GM19099 (cell line): ENCODE measurements around the gene ZNF569.
A peak's percentile ranks its signal among the peaks of the same experiment; 100 is the strongest.

ENCODE experiments used
- POLR2A ChIP-seq: IDR thresholded peaks from 3 replicates; pipeline ENCODE4 v1.6.1; 2011; ENCODE audit warnings: low read depth; ENCODE audit not compliant: insufficient read length; ENCODE audit errors: extremely low read depth

ZNF569 gene

GRCh38 chr19:37452500-37453245, 14.6 kb downstream of the ZNF569 start:
- TF ChIP-seq POLR2A, result no peak

DNA sequence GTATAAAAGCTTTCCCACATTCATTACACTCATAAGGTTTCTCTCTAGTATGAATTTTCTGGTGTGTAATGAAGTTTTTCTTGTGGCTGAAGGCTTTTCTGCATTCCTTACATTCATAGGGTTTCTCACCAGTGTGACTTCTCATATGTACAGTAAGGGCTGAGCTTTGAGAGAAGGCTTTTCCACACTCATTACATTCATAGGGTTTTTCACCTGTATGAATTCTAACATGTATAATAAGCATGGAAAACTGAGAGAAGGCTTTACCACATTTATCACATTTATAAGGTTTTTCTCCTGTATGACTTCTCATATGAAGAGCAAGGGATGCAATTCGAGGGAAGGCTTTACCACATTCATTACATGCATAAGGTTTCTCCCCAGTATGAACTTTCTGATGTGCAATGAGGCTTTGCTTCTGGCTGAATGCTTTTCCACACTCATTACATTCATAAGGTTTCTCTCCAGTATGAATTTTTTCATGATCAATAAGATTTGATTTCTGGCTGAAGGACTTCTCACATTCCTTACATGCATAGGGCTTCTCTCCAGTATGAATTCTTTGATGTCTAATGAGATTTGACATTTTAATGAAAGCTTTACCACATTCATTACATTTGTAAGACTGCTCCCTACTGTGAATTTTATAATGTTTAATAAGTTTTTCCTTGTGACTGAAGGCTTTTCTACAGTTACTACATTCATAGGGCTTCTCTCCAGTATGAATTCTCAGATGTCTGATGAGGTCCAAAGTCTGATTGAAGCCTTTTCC, 53.7 kb downstream of the ZNF569 start:
- TF ChIP-seq POLR2A, result no peak

DNA sequence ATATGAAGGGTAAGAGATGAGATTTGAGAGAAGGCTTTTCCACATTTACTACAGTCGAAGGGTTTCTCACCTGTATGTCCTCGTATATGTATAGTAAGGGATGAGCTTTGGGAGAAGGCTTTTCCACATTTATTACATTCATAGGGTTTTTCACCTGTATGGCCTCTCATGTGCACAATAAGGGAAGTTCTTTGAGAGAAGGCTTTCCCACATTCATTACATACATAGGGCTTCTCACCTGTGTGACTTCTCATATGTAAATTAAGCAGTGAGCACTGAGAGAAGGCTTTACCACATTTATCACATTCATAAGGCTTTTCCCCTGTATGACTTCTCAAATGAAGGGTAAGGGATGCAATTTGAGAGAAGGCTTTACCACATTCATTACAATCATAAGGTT, 54.5 kb downstream of the ZNF569 start:
- TF ChIP-seq POLR2A, result no peak

DNA sequence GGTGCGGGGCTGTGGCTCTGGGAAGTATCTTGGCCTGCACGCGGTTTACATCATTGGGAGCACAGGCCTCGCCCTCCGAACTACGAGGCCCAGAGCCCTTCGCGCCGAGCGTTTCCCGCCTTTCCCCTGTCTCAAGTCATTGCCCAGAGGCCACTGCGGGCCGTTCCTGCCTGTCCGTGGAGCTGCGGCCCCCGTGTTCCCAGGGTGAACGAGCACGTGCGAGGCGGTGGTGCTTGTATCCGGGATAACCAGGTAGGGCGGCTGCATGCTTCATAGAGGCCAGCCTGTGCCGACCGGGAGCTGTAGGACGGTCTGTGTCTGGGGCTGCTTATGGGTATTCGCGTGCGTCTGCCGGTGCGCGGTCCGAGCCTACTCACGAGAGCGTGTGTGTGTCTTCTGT, 63.8 kb downstream of the ZNF569 start:
- TF ChIP-seq POLR2A, result no peak

- no peak for TF ChIP-seq POLR2A
Observed at GRCh38 chr19:37401078-37401477, 66.2 kb downstream of the ZNF569 start.

- no peak for TF ChIP-seq POLR2A
Observed at GRCh38 chr19:37389234-37389633, 78.0 kb downstream of the ZNF569 start.

- TF ChIP-seq POLR2A, result peak; percentile 87
Observed at GRCh38 chr19:37370880-37371661, 96.2 kb downstream of the ZNF569 start, which contains the start of gene ZNF527. Gene ZNF527, plus strand, starts transcription at chr19:37371099. Its CDS starts 3,100 bp downstream, at chr19:37374199.

DNA sequence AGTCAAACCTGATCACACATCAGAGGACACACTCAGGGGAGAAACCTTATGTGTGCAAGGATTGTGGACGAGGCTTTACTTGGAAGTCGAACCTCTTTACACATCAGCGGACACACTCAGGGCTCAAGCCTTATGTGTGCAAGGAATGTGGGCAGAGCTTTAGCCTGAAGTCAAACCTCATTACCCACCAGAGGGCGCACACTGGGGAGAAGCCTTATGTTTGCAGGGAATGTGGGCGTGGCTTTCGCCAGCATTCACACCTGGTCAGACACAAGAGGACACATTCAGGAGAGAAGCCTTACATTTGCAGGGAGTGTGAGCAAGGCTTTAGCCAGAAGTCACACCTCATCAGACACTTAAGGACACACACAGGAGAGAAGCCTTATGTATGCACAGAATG, 104.5 kb downstream of the ZNF569 start:
- no peak for TF ChIP-seq POLR2A

GRCh38 chr19:37361994-37362393, 105.2 kb downstream of the ZNF569 start:
- no peak for TF ChIP-seq POLR2A
